Measurements from ENCODE around the gene TLE1.
"Not testable (repeated sequence)": the region's sequence is repeated elsewhere in the genome, so short reads cannot be mapped to it uniquely, and the experiment has no call there.

The TLE1 gene

GRCh38 chr9:81599837-81600236 lies 89.5 kb downstream of the TLE1 start:
- peak; percentile 25 for DNase-seq

GRCh38 chr9:81598811-81599210 lies 90.5 kb downstream of the TLE1 start:
- DNase-seq, result no peak

DNA sequence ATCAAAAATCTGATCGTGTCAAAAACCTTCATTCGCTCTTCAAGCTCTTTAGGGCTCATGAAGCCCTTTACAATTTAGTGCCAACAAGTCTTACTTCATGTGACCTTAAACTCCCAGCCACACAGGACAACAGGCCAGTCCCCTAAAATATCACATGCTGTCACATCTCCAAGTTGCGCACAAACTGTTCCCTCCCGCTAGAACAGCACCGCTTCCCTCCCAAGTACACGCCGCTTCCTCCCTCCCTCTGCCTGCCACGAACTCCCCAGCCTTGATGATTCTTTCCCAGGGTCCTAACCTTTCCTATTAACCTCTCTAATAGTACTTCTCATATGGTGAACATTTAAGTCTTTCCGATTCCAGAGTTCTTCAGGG lies 91.2 kb downstream of the TLE1 start:
- DNase-seq, result no peak

DNA sequence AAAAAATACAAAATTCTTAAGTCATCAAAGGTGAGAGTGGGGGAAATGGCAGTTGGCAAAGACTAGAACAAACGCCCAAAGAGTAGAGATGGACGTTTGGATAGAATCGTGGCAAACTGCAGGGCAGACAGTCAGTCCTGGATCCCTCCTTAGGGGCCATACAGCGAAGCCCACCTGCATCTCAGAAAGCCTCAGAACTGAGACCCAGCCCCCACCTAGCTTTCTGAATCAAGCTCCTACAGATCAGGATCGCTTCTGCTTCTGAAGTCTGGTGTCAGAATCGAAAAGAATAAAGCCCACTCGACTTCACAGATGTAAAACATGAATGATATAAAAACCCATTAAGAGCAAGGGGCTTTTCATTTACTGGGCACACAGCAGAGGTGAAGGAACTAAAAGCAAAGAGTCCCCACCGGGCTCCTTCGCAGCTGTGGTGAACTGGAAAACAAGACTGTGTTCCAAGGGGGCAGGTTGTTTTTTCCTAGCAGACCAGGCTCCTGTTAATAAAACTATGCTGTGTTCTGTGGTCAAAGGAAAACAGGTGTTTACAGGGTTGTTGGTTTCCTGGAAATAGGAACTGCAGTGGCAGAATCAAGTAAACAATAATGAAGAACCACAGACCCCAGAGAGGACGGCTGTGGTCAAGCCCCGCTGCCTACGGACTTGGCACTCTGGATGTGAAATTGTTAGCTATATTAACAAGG lies 91.8 kb downstream of the TLE1 start:
- no peak for DNase-seq

DNA sequence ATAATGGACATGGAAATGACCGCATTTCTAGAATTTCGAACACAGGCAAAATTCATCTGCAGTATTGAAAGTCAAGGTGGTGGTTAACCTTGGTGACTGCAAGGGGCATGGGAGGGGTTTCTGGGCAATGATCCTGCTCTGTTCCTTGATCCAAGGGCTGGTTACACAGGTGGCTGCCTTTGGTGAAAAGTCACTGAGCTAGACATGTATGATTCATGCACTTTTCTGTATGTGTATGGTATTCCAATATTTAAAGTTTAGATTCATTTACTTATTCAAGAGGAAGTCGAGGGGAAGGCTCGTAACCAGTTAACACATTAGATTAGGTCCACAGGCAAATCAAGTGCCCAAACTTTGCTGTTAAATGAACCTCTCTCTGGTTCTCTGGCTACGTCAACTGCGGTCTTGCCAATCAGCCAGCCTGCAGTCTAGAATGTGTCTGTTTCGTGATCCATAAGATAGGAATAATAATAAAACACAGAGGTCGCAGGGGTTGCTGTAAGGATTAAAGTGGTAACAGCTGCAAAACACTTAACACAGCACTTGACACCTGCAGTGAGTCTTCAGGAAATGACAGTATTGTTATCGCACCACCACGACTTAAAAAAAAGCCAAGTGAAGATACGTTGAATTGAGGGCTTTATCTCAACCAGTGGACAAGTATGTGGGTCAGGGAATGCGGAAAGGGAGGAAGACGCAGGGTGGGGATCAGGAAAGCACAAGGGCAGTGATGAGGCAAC lies 92.5 kb downstream of the TLE1 start:
- peak; percentile 38 for DNase-seq

- no peak for DNase-seq
These were observed 93.3 kb downstream of the TLE1 start for GRCh38 chr9:81595887-81596543.

DNA sequence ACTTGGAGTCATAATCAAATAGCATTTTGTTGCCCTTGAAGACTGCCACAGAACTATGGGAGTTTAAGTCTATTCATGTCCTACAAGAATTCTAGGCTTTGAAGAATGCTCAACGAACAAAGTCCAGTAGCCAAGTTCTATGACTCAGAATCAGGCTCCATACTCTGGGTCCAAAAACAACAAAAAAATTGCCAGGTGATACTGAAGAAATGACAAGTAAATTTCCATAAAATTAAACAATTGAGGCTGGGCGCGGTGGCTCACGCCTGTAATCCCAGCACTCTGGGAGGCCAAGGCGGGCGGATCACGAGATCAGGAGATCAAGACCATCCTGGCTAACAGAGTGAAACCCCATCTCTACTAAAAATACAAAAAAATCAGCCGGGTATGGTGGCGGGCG lies 94.1 kb downstream of the TLE1 start:
- not testable (repeated sequence) for DNase-seq

GRCh38 chr9:81594415-81594814 lies 94.9 kb downstream of the TLE1 start:
- DNase-seq, result no peak

GRCh38 chr9:81592887-81593266 lies 96.5 kb downstream of the TLE1 start:
- DNase-seq, result peak; percentile 8

- DNase-seq, result no peak
These were observed 97.6 kb downstream of the TLE1 start for GRCh38 chr9:81591791-81592190.

DNA sequence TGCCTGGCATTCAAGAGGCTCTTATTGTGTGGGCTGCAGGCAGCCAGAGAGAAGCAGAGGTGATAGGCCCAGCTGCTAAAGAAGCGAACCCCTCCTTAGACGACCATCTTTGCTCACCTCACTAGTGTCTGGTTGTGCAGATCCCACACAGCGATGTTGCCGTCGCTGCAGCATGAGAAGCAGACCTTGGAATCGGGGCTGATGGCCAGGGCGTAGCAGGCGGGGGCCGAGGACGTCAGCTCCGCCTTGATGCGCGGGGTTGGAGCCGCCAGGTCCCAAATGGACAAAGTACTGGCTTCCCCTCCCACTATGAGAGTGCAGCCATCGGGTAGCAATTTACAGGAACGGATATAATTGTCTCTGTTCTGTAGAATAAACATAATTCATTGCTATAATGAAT lies 98.7 kb downstream of the TLE1 start:
- DNase-seq, result no peak

DNA sequence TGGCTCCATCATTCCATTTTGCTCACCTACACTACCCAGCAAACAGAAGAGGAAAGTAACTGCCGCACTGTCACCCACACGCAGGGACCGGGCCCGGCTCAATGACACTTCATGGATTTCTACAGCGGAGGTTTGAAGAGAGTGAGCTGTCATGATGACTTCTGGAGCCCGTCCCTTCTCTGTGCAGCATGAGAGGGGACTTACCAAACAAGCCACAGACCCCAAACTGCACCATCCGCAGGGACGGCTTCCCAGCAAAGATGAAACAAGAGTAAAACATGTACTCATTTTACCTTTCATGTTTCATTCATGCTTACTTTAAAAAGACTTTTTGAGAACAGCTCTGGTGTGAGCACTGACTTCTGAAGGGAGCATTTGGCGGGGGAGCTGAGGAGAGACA lies 99.5 kb downstream of the TLE1 start:
- DNase-seq, result no peak

- DNase-seq, result no peak
These were observed 100.0 kb downstream of the TLE1 start for GRCh38 chr9:81589392-81589791.

DNA sequence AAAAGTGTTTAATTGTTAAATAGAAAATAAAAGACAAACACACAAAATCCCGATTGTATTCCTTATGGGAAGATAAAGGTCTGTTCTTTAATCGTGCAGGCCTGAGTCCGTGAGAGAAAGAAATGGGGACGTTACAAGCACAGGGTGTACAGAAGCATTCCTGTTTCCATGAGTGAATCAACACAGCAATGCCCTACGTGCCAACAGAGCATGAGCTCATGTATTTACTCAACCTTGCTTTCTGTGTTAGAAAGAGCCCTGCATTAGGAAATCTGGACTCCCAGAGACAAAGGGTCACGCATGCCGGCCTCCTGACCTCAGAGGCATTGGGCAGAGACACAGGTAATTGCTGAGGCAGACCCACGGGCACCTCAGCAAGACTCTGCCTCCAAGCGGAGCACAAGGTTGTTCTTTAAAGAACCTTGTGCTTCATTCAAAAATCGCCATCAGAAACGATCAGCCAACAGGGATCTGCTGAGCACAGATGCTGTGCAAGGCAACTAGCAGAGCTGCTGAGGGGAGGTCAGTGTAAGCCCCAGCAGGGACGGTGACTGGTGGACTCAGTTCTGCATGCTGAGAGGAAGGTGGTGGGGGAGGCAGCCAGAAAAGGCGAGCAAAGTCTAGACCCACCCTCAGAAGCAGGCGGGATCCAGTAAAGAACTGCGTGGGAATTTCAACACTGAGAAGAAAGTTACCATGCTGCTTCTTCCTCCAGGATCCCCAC lies 101.0 kb downstream of the TLE1 start:
- no peak for DNase-seq

DNA sequence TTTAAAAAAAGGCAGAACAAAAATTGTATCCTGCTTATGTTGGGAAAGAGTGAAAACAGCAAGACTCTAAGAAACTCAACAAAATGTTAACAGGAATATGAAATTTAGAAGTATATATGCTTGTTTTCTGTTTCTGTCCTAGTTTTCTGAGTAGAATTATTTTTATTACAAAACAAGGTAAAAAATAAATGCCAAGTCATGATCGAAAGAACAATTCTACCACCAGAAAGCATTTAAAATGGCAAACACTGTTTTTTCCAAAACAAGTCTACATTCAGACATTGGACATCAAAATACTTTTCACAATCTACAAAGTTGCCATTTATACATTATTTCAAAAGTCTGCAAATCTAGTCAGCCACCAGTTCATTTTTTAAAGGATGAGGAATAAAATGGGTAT lies 102.6 kb downstream of the TLE1 start:
- no peak for DNase-seq

- no peak for DNase-seq
These were observed 104.1 kb downstream of the TLE1 start for GRCh38 chr9:81585191-81585763.

GRCh38 chr9:81584099-81584498 lies 105.2 kb downstream of the TLE1 start:
- DNase-seq, result no peak

DNA sequence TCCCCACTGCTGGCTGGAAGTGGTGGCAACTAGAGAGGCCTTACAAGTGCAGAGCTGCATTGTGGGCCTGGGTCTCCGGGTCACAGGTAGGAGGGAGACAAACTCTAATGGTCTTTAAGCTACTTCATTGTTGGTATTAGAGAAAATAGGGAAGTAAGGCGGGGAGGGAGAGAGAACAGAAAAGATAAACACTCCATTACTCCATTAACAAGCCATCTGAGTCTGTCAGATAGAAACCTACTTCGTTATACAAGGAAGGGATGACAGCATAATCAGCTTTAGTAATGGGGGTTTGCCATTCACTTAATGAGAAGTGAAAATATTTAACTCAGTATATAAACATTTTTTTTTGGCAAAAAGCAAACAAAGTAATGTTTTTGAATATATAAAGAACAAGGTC lies 107.4 kb downstream of the TLE1 start:
- peak; percentile 54 for DNase-seq

DNA sequence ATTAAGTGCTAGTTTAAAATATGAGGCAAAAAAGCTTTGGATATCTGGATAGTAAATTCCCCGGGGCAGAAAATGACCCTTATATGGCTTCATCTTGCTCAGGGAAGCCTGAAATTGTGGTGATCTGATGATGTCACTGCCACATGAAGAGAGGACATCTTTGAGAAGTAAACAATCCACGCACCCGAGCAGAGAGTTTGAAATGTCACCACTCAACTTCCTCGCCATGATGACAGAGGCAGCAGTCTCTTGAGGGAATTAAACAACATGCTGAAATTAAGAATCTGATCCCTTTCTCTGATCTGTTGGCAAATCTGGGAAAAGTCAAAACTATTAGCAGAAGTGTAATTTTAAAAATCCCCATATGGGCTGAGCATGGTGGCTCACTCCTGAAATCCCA lies 110.0 kb downstream of the TLE1 start:
- DNase-seq, result no peak

DNA sequence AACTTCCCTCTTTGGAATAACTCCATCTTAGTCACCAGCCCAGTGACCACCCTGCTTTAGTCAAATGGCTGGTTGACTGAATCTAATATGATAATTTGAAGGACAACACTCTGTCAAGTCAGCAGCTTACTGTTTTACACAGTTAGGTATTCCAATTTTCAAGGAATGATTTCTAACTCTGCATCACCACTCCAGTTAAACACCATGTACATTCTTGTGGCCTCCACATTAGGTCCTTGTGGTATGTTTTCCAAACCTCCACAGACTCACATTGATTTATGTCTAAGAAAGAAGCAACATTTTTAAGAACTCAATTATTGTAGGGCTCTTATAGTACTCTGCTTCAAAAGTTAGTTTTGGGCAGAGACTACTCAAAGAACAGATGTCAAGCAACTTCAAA lies 110.7 kb downstream of the TLE1 start:
- DNase-seq, result no peak

DNA sequence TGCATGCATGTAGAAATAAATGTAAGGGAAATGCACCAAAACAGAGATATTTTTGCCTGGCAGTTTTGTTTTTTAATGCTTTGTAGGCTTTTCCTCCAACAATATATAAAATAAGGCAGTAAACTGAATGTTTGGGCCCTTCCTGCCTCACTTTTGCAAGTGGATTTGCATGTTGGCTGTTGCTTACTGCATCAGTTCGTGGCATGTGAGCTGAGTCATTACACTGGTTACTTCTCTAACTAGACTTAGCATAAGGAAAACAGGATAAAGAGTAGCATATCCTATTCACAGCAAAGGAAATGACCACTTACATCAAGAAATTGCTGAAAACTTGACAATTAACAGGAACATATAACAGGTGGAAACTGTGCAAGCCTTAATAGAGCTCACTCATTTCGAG lies 113.4 kb downstream of the TLE1 start:
- DNase-seq, result no peak

DNA sequence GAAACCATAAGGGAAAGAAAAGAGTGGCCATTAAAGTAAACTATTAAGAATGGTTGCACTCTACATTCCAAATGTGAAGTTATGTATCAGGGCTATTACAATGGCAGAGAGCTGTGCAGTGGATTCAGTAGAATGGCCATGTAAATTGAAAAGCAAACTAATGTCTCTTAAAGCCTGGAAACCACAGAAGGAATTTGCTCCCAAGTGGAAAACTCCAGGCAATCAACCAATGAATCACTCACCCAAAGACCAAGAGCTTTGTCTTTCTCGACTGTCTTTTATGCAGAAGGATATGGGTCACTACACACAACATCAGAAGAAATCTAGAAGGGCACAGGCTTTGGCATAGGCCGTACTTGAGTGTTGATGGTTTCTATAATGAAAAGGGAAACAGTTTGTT lies 114.9 kb downstream of the TLE1 start:
- DNase-seq, result no peak
